Mucosa of stomach (tissue), 1 donor: ENCODE measurements around the gene SIK2.
A peak's percentile ranks its signal among the peaks of the same experiment; 100 is the strongest.

Experiments
- H3K27me3 ChIP-seq: one replicate; pipeline ENCODE4 v1.7.0; 2013; ENCODE audit warnings: mild to moderate bottlenecking, low read length; ENCODE audit not compliant: control insufficient read depth, insufficient read depth
- H3K36me3 ChIP-seq: one replicate; pipeline ENCODE4 v1.7.0; 2013; ENCODE audit warnings: low read length; ENCODE audit not compliant: control insufficient read depth, insufficient read depth
- H3K4me1 ChIP-seq: one replicate; pipeline ENCODE4 v1.7.0; 2013; ENCODE audit warnings: mild to moderate bottlenecking, low read length; ENCODE audit not compliant: control insufficient read depth, insufficient read depth
- H3K4me3 ChIP-seq: one replicate; pipeline ENCODE4 v1.7.0; 2013; ENCODE audit warnings: low read length
- H3K9ac ChIP-seq: one replicate; pipeline ENCODE4 v1.7.0; 2013; ENCODE audit warnings: mild to moderate bottlenecking, low read length, moderate library complexity
- H3K9me3 ChIP-seq: one replicate; pipeline ENCODE4 v1.7.0; 2013; ENCODE audit warnings: mild to moderate bottlenecking, low read length, moderate library complexity; ENCODE audit not compliant: control insufficient read depth
- donor health status: Pancreatic carcinoma.

Gene SIK2

DNA sequence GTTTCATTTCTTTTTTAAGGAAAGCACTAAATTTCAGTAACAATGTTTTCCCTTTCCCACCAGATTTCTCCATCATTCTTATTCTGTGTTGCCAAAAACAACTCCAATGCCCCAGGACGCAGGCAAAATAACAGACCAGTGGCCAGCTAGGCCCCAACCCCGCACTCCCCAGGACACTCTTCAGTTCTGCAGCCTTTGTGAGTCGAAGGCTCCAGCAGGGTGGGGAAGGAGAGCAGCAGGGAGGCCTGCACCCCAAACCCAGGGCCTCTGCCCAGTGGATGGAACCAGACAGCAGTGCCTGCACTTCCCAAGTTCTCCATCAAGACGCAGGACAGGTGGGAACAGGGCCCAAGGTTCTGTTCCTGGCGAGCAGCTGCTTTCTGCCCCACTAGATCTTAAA lies 129.6 kb downstream of the SIK2 start:
- H3K4me3 ChIP-seq, result no peak overlapping the region
- no peaks in the 10 kb centered on the region for H3K36me3 ChIP-seq
- H3K27me3 ChIP-seq, result no peaks in the 10 kb centered on the region
- H3K9me3 ChIP-seq, result no peaks in the 10 kb centered on the region
- peaks cover 42% of the 10 kb centered on the region for H3K4me1 ChIP-seq
- H3K9ac ChIP-seq, result peak overlapping the region; percentile 26

DNA sequence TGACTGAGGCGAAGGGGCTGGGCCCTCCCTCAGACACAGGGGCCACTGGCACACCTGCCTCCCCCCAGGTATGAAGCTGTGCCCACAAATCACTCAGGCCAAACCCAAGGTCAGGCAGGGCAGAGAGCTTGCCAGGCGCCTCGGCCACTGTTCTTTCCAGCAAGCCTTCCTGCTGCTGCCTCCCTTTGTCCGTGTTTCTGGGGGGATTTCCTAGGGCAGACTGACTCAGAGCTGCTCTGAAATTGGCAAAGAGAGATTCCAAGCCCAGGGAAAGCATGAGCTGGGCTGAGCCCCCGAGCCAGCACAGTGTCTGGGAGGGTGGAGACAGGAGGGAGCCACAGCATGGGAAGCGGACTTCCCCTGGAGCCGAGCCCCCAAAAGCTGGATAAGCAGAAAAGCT lies 130.8 kb downstream of the SIK2 start:
- no peak overlapping the region for H3K4me3 ChIP-seq
- H3K4me1 ChIP-seq, result peaks cover 47% of the 10 kb centered on the region
- H3K9ac ChIP-seq, result no peak overlapping the region
- no peaks in the 10 kb centered on the region for H3K9me3 ChIP-seq
- H3K27me3 ChIP-seq, result no peaks in the 10 kb centered on the region
- no peaks in the 10 kb centered on the region for H3K36me3 ChIP-seq

DNA sequence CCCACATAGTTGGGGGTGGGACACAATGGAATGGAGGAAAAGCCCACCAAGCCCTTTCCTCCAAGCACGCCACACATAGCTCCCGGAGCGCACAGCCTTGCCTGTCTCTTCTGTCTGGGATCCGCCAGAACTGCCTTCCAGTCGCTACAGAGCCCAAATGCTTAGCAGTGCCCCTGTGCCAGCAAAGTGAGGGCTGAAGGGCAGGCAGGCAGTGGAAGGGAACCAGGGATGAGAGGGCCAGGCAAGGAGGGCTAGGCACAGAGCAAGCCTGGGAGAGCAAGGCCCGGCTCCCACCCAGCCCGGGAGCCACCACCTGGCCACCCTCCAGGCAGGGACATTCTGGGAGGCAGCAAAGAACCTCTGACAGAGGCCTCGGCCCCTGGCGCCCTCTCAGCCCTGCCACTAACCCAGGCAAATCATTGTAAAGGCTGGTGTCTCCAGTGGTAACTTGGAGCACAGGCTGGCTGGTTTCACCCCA lies 131.4 kb downstream of the SIK2 start:
- no peaks in the 10 kb centered on the region for H3K36me3 ChIP-seq
- H3K27me3 ChIP-seq, result no peaks in the 10 kb centered on the region
- peaks cover 47% of the 10 kb centered on the region for H3K4me1 ChIP-seq
- no peaks in the 10 kb centered on the region for H3K9me3 ChIP-seq
- no peak overlapping the region for H3K4me3 ChIP-seq
- peak overlapping the region; percentile 54 for H3K9ac ChIP-seq

DNA sequence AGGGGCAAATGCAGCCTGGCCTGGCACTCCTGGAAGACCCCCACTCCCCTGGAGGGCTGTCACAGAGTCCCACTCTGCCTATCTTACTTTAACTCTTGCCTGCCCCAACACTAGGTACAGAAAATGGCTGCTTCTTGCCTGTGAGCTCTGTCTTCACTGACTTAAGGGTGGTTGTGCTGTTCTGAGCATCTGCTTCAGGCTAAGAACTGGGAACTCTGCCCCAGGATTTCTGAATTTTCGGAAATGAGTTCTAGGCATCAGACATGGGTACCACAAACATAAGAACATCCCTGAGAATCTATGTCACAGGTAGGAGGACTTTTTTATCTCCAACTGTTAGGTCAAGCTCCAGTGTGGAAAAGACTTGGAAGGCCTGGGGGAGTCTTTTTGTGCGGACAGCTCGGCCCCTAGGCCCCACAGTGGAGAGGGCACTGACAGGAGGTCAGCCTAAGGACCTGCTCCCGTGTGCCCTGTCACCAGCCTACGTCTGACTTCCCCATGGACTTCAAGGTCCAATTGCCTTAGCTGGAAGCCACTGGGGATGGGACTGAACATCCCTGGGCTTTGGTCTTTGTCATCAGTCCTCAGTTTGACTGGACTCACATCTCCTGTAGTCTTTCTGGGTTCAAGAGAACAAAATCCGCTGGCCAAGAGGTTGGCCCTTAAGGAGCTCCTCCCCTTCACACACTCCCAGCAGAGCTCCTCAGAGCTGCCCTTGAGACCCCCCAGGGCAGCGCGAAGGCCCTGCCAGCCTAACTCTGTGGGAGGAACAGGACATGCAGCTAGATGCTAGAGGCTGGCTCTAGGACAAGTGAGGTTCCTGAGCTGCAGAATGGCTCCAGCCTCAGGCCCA lies 132.1 kb downstream of the SIK2 start:
- H3K36me3 ChIP-seq, result no peaks in the 10 kb centered on the region
- H3K4me3 ChIP-seq, result no peak overlapping the region
- H3K9ac ChIP-seq, result peak overlapping the region; percentile 58
- H3K4me1 ChIP-seq, result peaks cover 47% of the 10 kb centered on the region
- no peaks in the 10 kb centered on the region for H3K27me3 ChIP-seq
- no peaks in the 10 kb centered on the region for H3K9me3 ChIP-seq

DNA sequence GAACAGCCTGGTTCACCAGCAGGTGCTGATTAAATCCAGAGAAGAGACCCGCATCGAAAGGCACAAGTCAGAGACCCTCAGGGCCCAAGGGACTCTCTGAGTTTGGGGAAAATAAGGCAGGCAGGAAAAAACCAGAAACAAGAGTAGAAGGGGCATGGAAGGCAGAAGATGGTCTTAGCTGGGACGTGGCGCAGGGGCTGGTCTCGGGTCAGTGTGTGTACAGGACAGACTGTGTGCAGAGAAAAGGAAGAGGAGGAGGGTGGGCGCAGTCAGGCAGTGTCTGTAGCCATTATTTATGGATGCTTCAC lies 132.7 kb downstream of the SIK2 start:
- H3K4me3 ChIP-seq, result no peak overlapping the region
- no peaks in the 10 kb centered on the region for H3K27me3 ChIP-seq
- H3K4me1 ChIP-seq, result peaks cover 47% of the 10 kb centered on the region
- no peaks in the 10 kb centered on the region for H3K9me3 ChIP-seq
- peak overlapping the region; percentile 58 for H3K9ac ChIP-seq
- no peaks in the 10 kb centered on the region for H3K36me3 ChIP-seq

DNA sequence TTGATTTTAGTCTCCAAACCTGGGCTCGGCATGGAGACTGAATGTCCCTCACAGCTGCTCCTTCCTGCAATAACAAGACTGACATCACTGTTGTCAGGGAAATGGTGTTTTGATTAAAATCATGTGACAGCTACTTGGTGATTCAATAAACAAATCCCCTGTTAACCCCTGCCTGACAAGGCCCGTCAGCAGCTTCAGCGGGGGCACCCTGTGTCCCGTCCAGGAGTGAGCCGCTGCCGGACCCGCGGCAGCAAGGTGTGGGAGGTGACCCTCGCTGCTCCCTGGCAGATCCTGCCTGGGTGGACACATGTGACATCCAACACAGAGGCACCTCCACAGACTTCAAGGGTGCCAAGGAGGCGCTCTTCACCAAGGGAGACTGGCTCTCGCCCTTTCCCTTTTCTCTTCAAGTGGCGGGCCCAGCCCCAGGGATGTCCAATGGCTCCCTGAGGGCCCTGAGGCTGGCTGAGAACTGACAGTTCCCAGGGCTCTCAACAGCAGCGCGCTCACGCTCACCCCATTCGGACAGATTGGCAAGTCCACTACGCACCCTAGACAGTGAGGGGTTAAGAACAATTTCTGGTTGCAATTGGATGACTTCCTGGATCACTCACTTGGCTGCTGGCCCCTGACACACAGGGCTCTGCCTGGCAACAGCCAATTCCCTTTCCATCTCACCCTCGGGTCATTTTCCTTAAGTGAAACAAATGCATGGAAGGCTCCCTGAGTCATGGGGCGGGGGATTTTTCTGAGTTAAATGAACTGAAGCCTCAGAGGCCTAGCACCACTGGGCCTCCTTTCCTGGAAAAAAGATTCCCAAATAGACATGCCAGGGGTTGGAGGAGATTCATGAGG lies 133.2 kb downstream of the SIK2 start:
- no peaks in the 10 kb centered on the region for H3K9me3 ChIP-seq
- peak overlapping the region; percentile 40 for H3K9ac ChIP-seq
- no peak overlapping the region for H3K4me3 ChIP-seq
- H3K36me3 ChIP-seq, result no peaks in the 10 kb centered on the region
- no peaks in the 10 kb centered on the region for H3K27me3 ChIP-seq
- H3K4me1 ChIP-seq, result peaks cover 47% of the 10 kb centered on the region

DNA sequence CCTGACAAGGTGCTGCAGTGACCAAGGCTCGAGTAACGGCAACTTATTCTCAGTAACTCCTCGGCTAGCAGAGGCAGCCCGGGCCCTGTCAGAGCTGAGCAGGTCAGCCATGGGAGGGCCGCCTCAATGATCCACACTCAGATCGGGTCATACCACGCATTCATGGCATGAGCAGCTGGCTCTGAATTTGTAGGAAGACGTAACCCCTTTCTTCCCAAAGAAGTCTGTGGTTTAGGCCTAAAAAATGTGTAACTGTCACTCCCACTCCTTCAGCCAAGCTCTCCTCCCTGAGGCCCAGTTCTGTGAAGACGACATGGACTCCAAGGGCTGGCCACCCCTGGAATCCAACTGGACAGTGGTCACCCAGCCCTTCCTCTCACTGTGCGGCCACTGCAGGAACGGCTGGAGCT lies 133.9 kb downstream of the SIK2 start:
- H3K9me3 ChIP-seq, result no peaks in the 10 kb centered on the region
- no peak overlapping the region for H3K4me3 ChIP-seq
- H3K36me3 ChIP-seq, result no peaks in the 10 kb centered on the region
- peak overlapping the region; percentile 40 for H3K9ac ChIP-seq
- no peaks in the 10 kb centered on the region for H3K27me3 ChIP-seq
- peaks cover 42% of the 10 kb centered on the region for H3K4me1 ChIP-seq

DNA sequence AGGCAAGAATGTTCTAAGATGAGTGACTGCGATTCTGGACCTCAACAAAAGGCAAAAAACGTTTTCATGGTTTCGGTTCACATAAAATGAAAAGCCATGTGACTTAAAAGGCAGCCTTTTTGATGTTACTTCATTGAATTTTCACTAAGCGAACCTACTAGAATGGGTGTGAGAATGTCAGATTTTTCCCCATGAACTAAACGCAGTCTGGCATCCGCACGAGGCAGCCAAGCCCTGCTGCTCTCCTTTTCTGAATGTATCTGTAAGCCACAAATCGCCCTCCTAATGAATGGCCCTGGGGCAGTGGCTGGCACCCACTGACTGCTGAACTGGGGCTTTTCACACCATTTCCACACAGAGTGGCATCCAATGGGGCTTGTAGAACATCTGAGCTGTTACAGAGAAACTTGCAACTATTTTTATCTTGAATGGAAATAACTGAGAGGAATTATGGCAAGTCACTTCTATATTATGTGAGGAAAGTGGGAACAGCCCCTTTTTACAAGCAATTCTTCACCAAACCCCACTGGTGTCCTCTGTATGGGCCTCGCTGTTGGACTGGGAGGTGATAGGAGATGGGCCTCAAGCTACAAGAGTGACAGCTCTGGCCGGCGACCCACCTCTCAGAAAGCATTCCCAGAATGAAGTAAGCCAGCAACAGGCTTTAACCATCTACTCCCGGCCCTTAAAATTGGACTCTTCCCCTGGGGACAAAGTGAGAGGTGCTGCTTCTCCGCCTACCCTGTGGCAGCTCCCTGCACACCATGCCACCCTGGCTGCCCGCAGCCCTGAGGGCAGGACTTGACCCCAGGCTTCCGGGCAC lies 134.6 kb downstream of the SIK2 start:
- Histone ChIP-seq H3K4me3 (no peak overlapping the region), H3K27me3 (no peaks in the 10 kb centered on the region), H3K4me1 (peaks cover 36% of the 10 kb centered on the region), H3K9ac (peak overlapping the region; percentile 24), H3K36me3 (no peaks in the 10 kb centered on the region), H3K9me3 (no peaks in the 10 kb centered on the region)

DNA sequence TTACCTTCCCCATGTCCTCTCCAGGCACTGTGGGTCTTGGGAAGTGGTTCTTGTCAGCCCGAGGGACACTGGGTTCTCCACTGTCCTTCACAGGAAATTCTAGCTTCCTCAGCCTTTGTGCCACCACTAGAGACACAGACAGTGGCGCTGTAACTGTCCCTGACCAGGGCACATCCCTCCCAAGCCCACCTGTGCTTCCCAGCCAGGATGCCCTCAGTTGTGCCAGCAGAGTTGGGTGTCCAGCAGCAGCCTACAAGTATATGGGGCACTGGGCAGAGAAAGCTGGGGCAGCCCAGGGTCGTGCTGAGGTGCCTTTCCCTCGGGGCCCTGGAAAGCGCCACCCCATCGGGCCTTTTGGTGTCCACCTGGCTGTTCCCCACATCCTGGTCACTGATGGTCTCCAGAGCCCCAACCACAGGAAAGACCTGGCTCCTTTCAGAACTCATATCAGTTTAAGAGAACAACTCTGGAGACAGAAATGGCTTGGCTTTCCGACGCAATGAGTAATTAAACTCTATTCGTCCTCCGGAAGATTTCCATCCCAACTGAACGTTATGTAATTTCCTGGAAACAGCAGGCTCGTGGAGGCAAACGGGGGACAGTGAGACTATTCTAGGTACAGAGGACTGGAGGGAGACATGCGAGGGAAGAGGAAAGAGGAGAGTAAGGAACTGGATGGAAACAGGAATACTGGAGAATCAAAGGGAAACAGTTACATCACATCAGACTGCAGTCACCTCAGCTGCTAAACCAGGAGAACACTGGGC lies 135.4 kb downstream of the SIK2 start:
- no peaks in the 10 kb centered on the region for H3K9me3 ChIP-seq
- H3K4me1 ChIP-seq, result peaks cover 32% of the 10 kb centered on the region
- no peak overlapping the region for H3K4me3 ChIP-seq
- peak overlapping the region; percentile 10 for H3K9ac ChIP-seq
- H3K36me3 ChIP-seq, result no peaks in the 10 kb centered on the region
- H3K27me3 ChIP-seq, result no peaks in the 10 kb centered on the region

DNA sequence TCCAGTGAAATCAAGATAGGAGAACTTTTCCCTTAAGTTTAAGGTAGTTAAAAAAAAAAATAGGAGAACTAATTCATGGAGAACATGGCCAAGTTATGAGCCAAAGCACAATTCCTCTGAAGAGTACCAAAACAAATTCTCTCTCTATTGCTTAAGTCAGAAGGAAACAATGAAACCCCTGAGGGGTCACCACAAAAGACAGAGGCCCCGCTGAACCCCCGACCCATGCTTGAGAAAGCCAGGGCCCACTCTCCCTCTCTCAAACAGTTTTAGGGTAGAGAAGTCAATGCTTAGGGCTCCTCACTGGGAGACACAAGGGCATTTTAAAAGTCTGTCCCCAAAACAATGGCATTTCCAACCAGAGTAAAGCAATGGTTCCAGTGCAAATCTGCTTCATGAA lies 137.1 kb downstream of the SIK2 start:
- peaks cover 3% of the 10 kb centered on the region for H3K36me3 ChIP-seq
- peaks cover 23% of the 10 kb centered on the region for H3K4me1 ChIP-seq
- H3K27me3 ChIP-seq, result no peaks in the 10 kb centered on the region

DNA sequence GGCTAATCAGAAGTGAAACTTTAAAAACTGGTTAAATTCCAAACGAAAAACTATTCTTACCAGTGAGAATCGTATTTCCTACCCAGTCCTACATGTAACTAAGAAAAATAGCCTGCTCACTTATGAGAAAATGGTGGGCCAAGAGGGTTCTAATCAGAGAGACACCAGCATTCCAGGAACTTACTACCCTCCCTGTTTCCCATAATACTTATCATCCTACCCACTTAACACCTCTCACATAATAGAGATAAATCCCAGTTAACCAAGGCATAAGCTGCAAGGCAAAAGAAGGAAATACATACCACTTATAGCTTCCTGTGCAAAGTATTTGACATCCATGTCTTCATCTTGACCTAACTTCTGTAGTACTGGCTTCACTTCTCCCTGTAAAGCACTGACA lies 139.5 kb downstream of the SIK2 start:
- H3K4me3 ChIP-seq, result no peak overlapping the region
- H3K9me3 ChIP-seq, result no peaks in the 10 kb centered on the region
- H3K27me3 ChIP-seq, result no peaks in the 10 kb centered on the region
- H3K36me3 ChIP-seq, result peaks cover 7% of the 10 kb centered on the region
- no peak overlapping the region for H3K9ac ChIP-seq
- H3K4me1 ChIP-seq, result peaks cover 5% of the 10 kb centered on the region

More for the DNA sequence above, 137.1 kb downstream of the SIK2 start:
- Histone ChIP-seq H3K9ac (no peak overlapping the region), H3K9me3 (no peaks in the 10 kb centered on the region), H3K4me3 (no peak overlapping the region)
